Measurements from ENCODE around the gene ITGB5.
A peak's percentile ranks its signal among the peaks of the same experiment; 100 is the strongest.

The ITGB5 gene

GRCh38 chr3:124887177-124887931 is at the start of gene ITGB5:
ITGB5 (minus strand) TSS chr3:124887365; CDS start chr3:124887000, 365 bp downstream.
- peak; percentile 17 to 38 for DNase-seq
- no peak for TF ChIP-seq POLR2A (IDR thresholded peaks at IDR 0.05; ENCODE audit: low read length)
- no peak for TF ChIP-seq GATA1 (IDR thresholded peaks at IDR 0.05; ENCODE audit: low read depth, low read length)

GRCh38 chr3:124935794-124936542 is 48.8 kb upstream of the ITGB5 start:
- no peak for TF ChIP-seq GATA1 (IDR thresholded peaks at IDR 0.05; ENCODE audit: low read depth, low read length)
- no peak for TF ChIP-seq POLR2A (IDR thresholded peaks at IDR 0.05; ENCODE audit: low read length)
- DNase-seq, result no peak

GRCh38 chr3:124935264-124935663 is 48.1 kb upstream of the ITGB5 start:
- DNase-seq, result no peak

GRCh38 chr3:124934577-124934976 is 47.4 kb upstream of the ITGB5 start, which contains the start of gene MUC13:
MUC13 (minus strand) TSS chr3:124934751; CDS start chr3:124934712, 39 bp downstream.
- TF ChIP-seq POLR2A (IDR thresholded peaks at IDR 0.05; ENCODE audit: low read length), result no peak
- no peak for TF ChIP-seq GATA1 (IDR thresholded peaks at IDR 0.05; ENCODE audit: low read depth, low read length)
- DNase-seq, result no peak

More at GRCh38 chr3:124935264-124935663, 48.1 kb upstream of the ITGB5 start:
- TF ChIP-seq GATA1 (IDR thresholded peaks at IDR 0.05; ENCODE audit: low read depth, low read length) (no peak), POLR2A (IDR thresholded peaks at IDR 0.05; ENCODE audit: low read length) (no peak)

GRCh38 chr3:124928333-124929202 is 41.4 kb upstream of the ITGB5 start:
- peak; percentile 56 to 75 for DNase-seq
- TF ChIP-seq GATA1 (IDR thresholded peaks at IDR 0.05; ENCODE audit: low read depth, low read length) (no peak), POLR2A (IDR thresholded peaks at IDR 0.05; ENCODE audit: low read length) (no peak)

GRCh38 chr3:124927574-124928045 is 40.4 kb upstream of the ITGB5 start:
- DNase-seq, result no peak

GRCh38 chr3:124926426-124927101 is 39.4 kb upstream of the ITGB5 start:
- DNase-seq, result no peak
- TF ChIP-seq POLR2A (IDR thresholded peaks at IDR 0.05; ENCODE audit: low read length) (no peak), GATA1 (IDR thresholded peaks at IDR 0.05; ENCODE audit: low read depth, low read length) (no peak)

More at GRCh38 chr3:124927574-124928045, 40.4 kb upstream of the ITGB5 start:
- TF ChIP-seq POLR2A (IDR thresholded peaks at IDR 0.05; ENCODE audit: low read length) (no peak), GATA1 (IDR thresholded peaks at IDR 0.05; ENCODE audit: low read depth, low read length) (no peak)

- DNase-seq, result no peak
- TF ChIP-seq GATA1 (IDR thresholded peaks at IDR 0.05; ENCODE audit: low read depth, low read length) (no peak), POLR2A (IDR thresholded peaks at IDR 0.05; ENCODE audit: low read length) (no peak)
Measured at GRCh38 chr3:124924741-124925140, 37.6 kb upstream of the ITGB5 start.

- TF ChIP-seq GATA1 (IDR thresholded peaks at IDR 0.05; ENCODE audit: low read depth, low read length), result no peak
- no peak for TF ChIP-seq POLR2A (IDR thresholded peaks at IDR 0.05; ENCODE audit: low read length)
- DNase-seq, result no peak
Measured at GRCh38 chr3:124923833-124924232, 36.7 kb upstream of the ITGB5 start.

GRCh38 chr3:124920718-124921117 is 33.6 kb upstream of the ITGB5 start:
- DNase-seq, result no peak
- no peak for TF ChIP-seq GATA1 (IDR thresholded peaks at IDR 0.05; ENCODE audit: low read depth, low read length)
- no peak for TF ChIP-seq POLR2A (IDR thresholded peaks at IDR 0.05; ENCODE audit: low read length)

- no peak for TF ChIP-seq GATA1 (IDR thresholded peaks at IDR 0.05; ENCODE audit: low read depth, low read length)
- no peak for TF ChIP-seq POLR2A (IDR thresholded peaks at IDR 0.05; ENCODE audit: low read length)
- DNase-seq, result no peak
Measured at GRCh38 chr3:124919756-124920155, 32.6 kb upstream of the ITGB5 start.

GRCh38 chr3:124918524-124918923 is 31.4 kb upstream of the ITGB5 start:
- no peak for DNase-seq

More at GRCh38 chr3:124918524-124918923, 31.4 kb upstream of the ITGB5 start:
- TF ChIP-seq POLR2A (IDR thresholded peaks at IDR 0.05; ENCODE audit: low read length), result no peak
- no peak for TF ChIP-seq GATA1 (IDR thresholded peaks at IDR 0.05; ENCODE audit: low read depth, low read length)
